ENCODE data around the gene CHCHD10.

DNA sequence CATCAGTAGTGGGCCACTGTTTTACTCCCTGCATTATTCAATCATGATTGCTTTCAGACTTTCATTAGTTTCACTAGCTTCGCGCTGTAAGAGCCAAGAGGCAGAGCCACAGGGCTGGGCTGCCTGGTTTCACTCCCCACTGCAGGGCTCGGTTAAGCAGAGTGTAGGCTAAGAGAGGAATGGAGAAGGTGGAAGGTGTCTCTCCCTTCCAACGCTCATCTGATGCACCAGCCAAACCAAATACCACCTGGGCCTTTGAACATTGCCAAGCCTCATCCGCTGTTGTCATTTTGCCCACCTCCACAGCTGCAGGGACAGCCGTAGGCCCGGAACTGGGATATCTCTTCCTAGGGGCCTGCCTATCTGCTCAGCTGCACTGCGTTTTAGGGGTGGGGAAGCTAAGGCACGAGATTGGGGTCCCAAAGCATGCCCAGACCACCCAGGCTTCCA is 18.5 kb upstream of the CHCHD10 start:
- TF ChIP-seq POLR2AphosphoS5 (IDR thresholded peaks at IDR 0.05; ENCODE audit: borderline replicate concordance, low read depth, low read length) (no peak), EZH2 (IDR thresholded peaks at IDR 0.05) (no peak), FOXP2 (optimal IDR thresholded peaks at IDR 0.05; ENCODE audit: control extremely low read depth, extremely low read length, insufficient read depth) (no peak)
